ENCODE results near the gene SPTAN1.
"Not testable (repeated sequence)": the region's sequence is repeated elsewhere in the genome, so short reads cannot be mapped to it uniquely, and the experiment has no call there.

SPTAN1 gene

DNA sequence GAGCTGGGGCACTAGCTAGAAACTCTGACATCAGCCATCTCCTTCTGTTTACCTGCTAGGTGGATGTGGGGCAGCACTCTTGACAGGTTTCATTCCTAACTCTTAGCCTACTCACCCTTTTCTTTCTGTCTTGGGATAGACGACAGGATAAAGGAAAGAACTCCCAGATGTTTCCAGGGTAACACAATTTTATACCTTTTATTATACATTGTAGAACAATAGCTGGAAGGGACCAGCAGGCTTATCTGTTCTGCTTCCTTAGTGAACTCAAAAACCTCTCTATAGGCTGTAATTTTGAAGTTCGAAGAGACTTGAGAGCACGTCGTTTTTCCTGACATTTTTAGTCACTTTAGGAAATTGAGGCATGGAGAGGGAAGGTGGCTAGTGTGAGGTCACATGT is 13.2 kb downstream of the SPTAN1 start:
- H3K4me3 ChIP-seq (ENCODE audit: low read depth, low read length) = no peak overlapping the region
- TF ChIP-seq, protein P1, sequence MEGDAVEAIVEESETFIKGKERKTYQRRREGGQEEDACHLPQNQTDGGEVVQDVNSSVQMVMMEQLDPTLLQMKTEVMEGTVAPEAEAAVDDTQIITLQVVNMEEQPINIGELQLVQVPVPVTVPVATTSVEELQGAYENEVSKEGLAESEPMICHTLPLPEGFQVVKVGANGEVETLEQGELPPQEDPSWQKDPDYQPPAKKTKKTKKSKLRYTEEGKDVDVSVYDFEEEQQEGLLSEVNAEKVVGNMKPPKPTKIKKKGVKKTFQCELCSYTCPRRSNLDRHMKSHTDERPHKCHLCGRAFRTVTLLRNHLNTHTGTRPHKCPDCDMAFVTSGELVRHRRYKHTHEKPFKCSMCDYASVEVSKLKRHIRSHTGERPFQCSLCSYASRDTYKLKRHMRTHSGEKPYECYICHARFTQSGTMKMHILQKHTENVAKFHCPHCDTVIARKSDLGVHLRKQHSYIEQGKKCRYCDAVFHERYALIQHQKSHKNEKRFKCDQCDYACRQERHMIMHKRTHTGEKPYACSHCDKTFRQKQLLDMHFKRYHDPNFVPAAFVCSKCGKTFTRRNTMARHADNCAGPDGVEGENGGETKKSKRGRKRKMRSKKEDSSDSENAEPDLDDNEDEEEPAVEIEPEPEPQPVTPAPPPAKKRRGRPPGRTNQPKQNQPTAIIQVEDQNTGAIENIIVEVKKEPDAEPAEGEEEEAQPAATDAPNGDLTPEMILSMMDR (IDR thresholded peaks at IDR 0.05; ENCODE audit: borderline replicate concordance, insufficient read depth, low read depth, low read length) = no peak

DNA sequence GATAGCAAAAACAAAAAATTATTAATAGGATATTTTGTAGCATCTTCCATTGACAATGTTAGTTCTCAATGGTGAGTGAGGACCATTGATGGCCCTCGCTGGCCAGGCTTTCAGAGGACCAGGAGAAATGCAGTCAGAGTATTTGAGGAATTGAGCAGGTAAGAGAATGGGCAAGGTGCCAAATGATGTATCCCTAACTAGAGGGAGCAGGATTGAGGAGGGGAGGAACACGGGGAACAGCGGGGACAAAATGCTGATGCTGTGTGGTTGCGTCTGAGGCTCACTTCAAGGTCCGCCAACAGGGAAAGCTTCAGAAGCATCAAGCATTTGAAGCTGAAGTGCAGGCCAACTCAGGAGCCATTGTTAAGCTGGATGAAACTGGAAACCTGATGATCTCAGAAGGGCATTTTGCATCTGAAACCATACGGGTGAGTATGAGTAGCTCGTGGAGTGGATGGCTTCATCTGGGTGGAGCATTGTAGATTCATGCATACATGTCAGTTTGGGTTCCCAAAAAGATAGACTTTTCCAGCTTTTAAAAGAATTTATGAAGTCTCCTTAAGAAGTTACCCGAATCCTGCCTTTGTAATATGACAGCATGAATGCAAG is 16.2 kb downstream of the SPTAN1 start:
- TF ChIP-seq, protein P1 (IDR thresholded peaks at IDR 0.05; ENCODE audit: borderline replicate concordance, insufficient read depth, low read depth, low read length) = no peak
- H3K4me3 ChIP-seq (ENCODE audit: low read depth, low read length) = no peak overlapping the region

DNA sequence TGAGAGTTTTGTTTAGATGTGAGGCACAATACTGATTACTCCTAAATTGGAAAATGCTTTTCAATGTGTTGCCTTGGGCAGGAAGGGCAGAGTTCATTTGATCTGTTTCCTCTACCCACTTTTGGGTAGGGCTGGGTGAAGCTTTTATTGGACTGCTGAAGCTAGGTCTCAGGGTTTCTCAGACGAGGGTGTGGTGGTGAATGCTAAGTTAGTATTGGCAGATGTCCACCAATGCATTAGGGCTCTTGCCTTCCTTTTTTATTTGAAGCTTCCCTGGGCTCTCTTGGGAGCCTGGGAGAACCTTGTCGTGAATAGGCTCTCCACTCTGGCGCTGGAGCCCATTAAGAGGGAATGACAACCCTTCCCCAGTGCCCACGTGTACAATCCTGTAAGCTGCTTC is 23.1 kb downstream of the SPTAN1 start:
- TF ChIP-seq, protein P1 (IDR thresholded peaks at IDR 0.05; ENCODE audit: borderline replicate concordance, insufficient read depth, low read depth, low read length) = no peak
- H3K4me3 ChIP-seq (ENCODE audit: low read depth, low read length) = no peak overlapping the region

DNA sequence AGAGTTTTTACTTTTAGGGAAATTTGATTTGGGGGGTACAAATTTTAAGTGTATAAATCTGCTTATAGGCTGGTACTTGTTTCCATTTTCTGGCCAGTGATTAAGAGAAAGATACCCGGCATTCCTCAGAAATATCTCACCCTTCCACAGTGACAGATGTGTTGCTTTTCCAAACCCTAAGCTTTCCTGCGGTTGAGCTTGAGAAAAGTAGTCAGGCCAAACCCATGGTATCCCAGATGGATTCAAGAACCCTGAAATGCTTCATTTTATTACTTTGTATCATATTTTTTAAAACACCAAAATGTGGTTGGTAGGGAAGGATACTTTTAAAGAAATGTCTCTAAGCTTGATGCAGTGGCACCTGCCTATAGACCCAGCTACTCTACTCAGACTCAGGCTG is 23.5 kb downstream of the SPTAN1 start:
- H3K4me3 ChIP-seq (ENCODE audit: low read depth, low read length) = no peak overlapping the region
- TF ChIP-seq, protein P1 (IDR thresholded peaks at IDR 0.05; ENCODE audit: borderline replicate concordance, insufficient read depth, low read depth, low read length) = no peak

DNA sequence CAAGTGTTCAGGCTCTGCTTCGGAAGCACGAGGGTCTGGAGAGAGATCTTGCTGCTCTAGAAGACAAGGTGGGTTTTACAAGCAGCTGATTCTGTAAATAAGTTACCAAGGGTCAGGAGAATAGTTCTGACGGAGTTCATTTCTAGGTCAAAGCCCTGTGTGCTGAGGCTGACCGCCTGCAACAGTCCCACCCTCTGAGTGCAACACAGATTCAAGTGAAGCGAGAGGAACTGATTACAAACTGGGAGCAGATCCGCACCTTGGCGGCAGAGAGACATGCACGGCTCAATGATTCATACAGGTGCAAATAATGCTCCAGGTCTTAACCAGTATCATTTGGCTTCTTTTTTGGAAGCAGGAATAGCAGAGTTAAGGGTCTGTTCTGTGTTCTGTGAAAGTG is 24.8 kb downstream of the SPTAN1 start:
- TF ChIP-seq, protein P1 (IDR thresholded peaks at IDR 0.05; ENCODE audit: borderline replicate concordance, insufficient read depth, low read depth, low read length) = no peak
- no peak overlapping the region for H3K4me3 ChIP-seq (ENCODE audit: low read depth, low read length)

DNA sequence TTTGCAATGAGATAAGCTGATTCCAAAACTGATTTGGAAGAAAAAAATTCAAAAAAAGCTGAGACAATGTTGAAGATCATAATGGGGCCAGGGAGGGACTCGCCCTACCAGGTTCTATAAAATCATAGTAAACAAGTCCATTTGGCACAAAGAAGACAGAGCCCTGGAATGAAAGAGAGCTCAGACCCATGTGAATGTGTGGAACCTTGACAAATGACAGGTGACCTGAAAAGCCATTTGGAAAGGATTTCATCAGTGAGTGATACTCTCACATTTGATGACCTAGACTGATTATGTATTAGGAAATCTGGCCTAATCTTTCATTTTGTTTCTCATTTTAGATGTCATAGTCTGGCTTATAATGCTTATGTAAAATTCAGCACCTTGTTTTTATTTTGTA is 26.8 kb downstream of the SPTAN1 start:
- H3K4me3 ChIP-seq (ENCODE audit: low read depth, low read length) = no peak overlapping the region
- TF ChIP-seq, protein P1 (IDR thresholded peaks at IDR 0.05; ENCODE audit: borderline replicate concordance, insufficient read depth, low read depth, low read length) = no peak

DNA sequence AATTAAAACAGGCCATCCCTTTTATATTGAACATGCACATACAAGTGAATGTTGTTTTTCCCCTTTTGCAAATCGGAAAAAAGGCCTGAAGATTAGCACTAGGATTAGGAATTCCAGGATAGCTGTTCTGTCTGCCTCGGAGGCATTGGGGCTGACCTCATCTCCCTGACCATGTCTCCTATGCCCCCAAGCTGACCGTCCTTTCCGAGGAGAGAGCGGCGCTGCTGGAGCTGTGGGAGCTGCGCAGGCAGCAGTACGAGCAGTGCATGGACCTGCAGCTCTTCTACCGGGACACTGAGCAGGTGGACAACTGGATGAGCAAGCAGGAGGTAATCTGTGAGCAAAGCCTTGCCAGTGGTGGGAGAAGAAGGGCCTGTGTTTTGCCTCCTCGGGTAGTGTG is 28.3 kb downstream of the SPTAN1 start:
- H3K4me3 ChIP-seq (ENCODE audit: low read depth, low read length) = no peak overlapping the region
- TF ChIP-seq, protein P1 (IDR thresholded peaks at IDR 0.05; ENCODE audit: borderline replicate concordance, insufficient read depth, low read depth, low read length) = no peak

DNA sequence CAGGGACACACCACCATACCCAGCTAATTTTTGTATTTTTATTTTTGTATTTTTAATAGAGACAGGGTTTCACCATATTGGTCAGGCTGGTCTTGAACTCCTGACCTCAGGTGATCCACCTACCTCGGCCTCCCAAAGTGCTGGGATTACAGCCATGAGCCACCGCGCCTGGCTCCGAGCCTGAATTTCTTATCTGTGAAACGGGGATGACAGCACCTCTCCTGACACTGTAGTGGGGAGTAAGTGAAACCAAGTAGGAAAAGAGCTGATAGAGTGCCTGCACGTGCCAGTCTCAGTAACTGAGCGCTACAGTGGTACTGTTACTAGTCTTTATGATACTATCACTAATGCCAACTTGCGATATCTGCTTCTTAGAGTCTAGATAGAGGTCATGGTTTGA is 32.8 kb downstream of the SPTAN1 start:
- not testable (repeated sequence) for H3K4me3 ChIP-seq (ENCODE audit: low read depth, low read length)

DNA sequence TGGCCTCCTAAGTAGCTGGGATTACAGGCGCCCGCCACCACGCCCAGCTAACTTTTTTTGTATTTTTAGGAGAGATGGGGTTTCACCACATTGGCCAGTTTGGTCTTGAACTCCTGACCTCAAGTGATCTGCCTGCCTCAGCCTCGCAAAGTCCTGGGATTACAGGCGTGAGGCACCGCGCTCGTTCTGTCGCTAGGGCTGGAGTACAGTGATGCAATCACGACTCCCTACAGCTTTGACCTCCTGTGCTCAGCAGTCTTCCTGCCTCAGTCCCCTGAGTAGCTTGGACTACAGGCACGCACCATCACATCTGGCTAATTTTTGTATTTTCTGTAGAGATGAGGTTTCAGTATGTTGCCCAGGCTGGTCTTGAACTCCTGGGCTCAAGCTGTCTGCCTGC is 34.5 kb downstream of the SPTAN1 start:
- H3K4me3 ChIP-seq (ENCODE audit: low read depth, low read length) = not testable (repeated sequence)

Data from GM12875 (cell line).